ENCODE results near the gene FOXP2.

FOXP2 gene

GRCh38 chr7:114688443-114689055, 273.9 kb downstream of the FOXP2 start:
- no peak overlapping the region for H3K27ac ChIP-seq
- H3K4me3 ChIP-seq: no peak overlapping the region
- no peak for TF ChIP-seq CTCF (IDR thresholded peaks at IDR 0.05)
- DNase-seq (ENCODE audit: low spot score): no peak

DNA sequence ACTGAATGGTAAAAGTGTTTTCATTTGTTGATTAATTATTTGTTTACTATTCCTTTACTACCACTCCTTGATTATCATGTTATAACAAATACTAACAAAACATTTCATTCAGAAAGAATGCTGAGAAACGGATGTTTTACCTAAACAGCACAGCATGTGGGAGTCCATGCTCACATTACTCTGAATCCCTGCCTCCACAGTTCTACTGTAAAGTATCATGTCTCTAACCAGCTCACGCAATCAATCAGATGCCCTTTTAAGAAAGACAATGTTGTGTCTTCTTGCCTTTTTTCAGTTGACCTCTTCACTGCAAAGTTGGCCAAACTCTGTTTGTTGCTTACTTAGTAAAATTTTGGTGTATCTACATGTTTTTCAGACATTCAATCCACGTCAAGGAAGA, 274.8 kb downstream of the FOXP2 start:
- Histone ChIP-seq H3K27ac (no peak overlapping the region), H3K4me3 (no peak overlapping the region)
- no peak for TF ChIP-seq CTCF (IDR thresholded peaks at IDR 0.05)
- DNase-seq (ENCODE audit: low spot score): no peak

- Histone ChIP-seq H3K27ac (no peak overlapping the region), H3K4me3 (no peak overlapping the region)
- TF ChIP-seq CTCF (IDR thresholded peaks at IDR 0.05): no peak
- no peak for DNase-seq (ENCODE audit: low spot score)
These were observed 277.0 kb downstream of the FOXP2 start for GRCh38 chr7:114691605-114692004.

GRCh38 chr7:114695182-114695581, 280.6 kb downstream of the FOXP2 start:
- Histone ChIP-seq H3K4me3 (no peak overlapping the region), H3K27ac (no peak overlapping the region)
- no peak for DNase-seq (ENCODE audit: low spot score)
- no peak for TF ChIP-seq CTCF (IDR thresholded peaks at IDR 0.05)

- no peak for DNase-seq (ENCODE audit: low spot score)
- TF ChIP-seq CTCF (IDR thresholded peaks at IDR 0.05): no peak
- no peak overlapping the region for H3K27ac ChIP-seq
- no peak overlapping the region for H3K4me3 ChIP-seq
These were observed 285.8 kb downstream of the FOXP2 start for GRCh38 chr7:114700247-114700928.

DNA sequence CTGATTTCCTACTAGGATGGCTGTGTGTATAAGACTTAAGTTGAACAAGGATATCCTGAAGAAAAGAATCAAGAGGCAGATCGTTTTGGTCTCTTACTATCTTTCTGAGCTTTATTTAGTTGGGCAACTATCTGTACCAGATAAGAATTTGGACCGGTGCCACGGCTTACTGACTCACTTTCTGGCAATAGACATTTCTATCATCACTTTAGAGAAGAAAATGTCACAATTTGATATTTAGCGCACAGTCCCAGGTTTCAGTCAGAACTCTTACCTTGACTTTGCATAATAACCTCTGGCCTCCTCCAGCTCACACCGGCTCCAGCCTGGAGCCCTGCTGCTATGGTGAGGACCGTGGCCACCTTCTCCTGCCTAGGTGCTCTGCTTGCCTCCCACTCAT, 289.1 kb downstream of the FOXP2 start:
- TF ChIP-seq CTCF (IDR thresholded peaks at IDR 0.05): no peak
- Histone ChIP-seq H3K27ac (no peak overlapping the region), H3K4me3 (no peak overlapping the region)
- no peak for DNase-seq (ENCODE audit: low spot score)

DNA sequence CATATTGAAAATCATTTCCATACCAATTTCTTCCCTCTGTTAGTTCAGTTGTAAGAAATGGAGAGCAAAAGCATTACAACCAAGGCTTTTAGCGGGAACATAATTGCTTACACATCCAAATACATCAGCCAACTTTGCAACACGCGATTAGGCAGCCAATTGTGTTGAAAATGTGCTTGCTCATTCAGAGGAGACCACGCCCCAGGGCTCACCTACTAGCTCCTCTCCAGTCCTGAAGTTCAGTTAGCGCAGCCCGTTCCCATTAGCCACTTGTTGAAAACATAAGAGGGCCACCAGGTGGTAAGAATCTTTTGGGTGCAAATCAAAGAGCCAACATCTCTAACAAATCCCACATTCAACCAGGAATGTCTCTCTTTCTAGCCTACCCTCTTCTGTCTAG, 294.0 kb downstream of the FOXP2 start:
- no peak for TF ChIP-seq CTCF (IDR thresholded peaks at IDR 0.05)
- no peak overlapping the region for H3K4me3 ChIP-seq
- DNase-seq (ENCODE audit: low spot score): no peak
- no peak overlapping the region for H3K27ac ChIP-seq
